SK-N-SH (cell line): Measurements from ENCODE around the gene ASCL3. TPM values are rescaled to one million over a fixed set of nuclear protein-coding genes. Genes with fewer than 3 reads are reported as not detected.

Experiments used
- CTCF ChIA-PET: fragments of 300-600, 350-600 bp; formaldehyde crosslinking; extraction: SDS; loops from one replicate; lab custom pipeline; 2021; lab: Yijun Ruan, JAX
- POLR2A ChIA-PET: fragments of 350-600 bp; sonication (Branson Sonifier 250); formaldehyde crosslinking; extraction: SDS; loops from one replicate; lab custom pipeline; 2020; ENCODE audit warnings: antibody characterized with exemption, inconsistent platforms; lab: Yijun Ruan, JAX
- DNase-seq: peaks from one replicate; pipeline ENCODE4 v3.0.0; 2012
- H2AFZ ChIP-seq: fragments of 200-600 bp; sonication (generic); 2 replicates; pipeline ENCODE4 v1.8.1; 2016; ENCODE audit warnings: antibody characterized with exemption, mild to moderate bottlenecking, low read depth
- H3F3A ChIP-seq: fragments of 200-600 bp; sonication (generic); replicated peaks from 2 replicates; pipeline ENCODE3; 2016; ENCODE audit warnings: antibody characterized with exemption, mild to moderate bottlenecking; ENCODE audit not compliant: insufficient read depth
- H3K27ac ChIP-seq, 2 experiments: fragments of 200-500 bp in 1 of 2; fragments of 200-600 bp in 1 of 2; sonication (Bioruptor generic) in 1 of 2; sonication (generic), shearing (Covaris generic) in 1 of 2; 2 replicates each; pipeline versions ENCODE4 v1.5.1 to v1.6.1; 2014 to 2016; ENCODE audit warnings: low read depth in 2 of 2, inconsistent platforms in 1 of 2, low read length in 1 of 2, mild to moderate bottlenecking in 1 of 2, mixed read lengths in 1 of 2
- H3K27me3 ChIP-seq: fragments of 200-600 bp; sonication (generic), shearing (Covaris generic); 2 replicates; pipeline ENCODE4 v1.6.1; 2016; ENCODE audit warnings: mixed run types; ENCODE audit not compliant: insufficient read depth
- H3K36me3 ChIP-seq, 2 experiments: fragments of 200-500 bp in 1 of 2; fragments of 200-600 bp in 1 of 2; sonication (Bioruptor generic) in 1 of 2; sonication (generic) in 1 of 2; replicated peaks in 1 of 2; 2 replicates each; pipeline versions ENCODE3 to v1.5.1; 2014 to 2016; ENCODE audit warnings: low read length in 1 of 2, mild to moderate bottlenecking in 1 of 2; ENCODE audit not compliant: insufficient read depth in 2 of 2, control insufficient read depth in 1 of 2
- H3K4me1 ChIP-seq, 2 experiments: fragments of 200-500 bp in 1 of 2; fragments of 200-600 bp in 1 of 2; sonication (Bioruptor generic) in 1 of 2; sonication (generic), shearing (Covaris generic) in 1 of 2; 2 replicates each; pipeline versions ENCODE4 v1.5.1 to v1.6.1; 2014 to 2016; ENCODE audit warnings: low read depth in 1 of 2, low read length in 1 of 2, mixed run types in 1 of 2; ENCODE audit not compliant: insufficient read depth in 2 of 2, control insufficient read depth in 1 of 2
- H3K4me2 ChIP-seq: fragments of 200-600 bp; sonication (generic), shearing (Covaris generic); 2 replicates; pipeline ENCODE4 v1.6.1; 2017; ENCODE audit warnings: mixed run types
- H3K4me3 ChIP-seq, 2 experiments: fragments of 200-500 bp in 1 of 2; fragments of 200-600 bp in 1 of 2; sonication (Bioruptor generic) in 1 of 2; sonication (generic), shearing (Covaris generic) in 1 of 2; 2 replicates each; pipeline versions ENCODE4 v1.5.1 to v1.8.1; 2014 to 2016; ENCODE audit warnings: low read depth in 2 of 2, inconsistent platforms in 1 of 2, low read length in 1 of 2, mild to moderate bottlenecking in 1 of 2, mixed read lengths in 1 of 2, moderate library complexity in 1 of 2
- H3K79me2 ChIP-seq: fragments of 200-600 bp; sonication (generic); 2 replicates; pipeline ENCODE4 v1.8.1; 2017; ENCODE audit warnings: mild to moderate bottlenecking; ENCODE audit not compliant: insufficient read depth
- H3K9ac ChIP-seq: fragments of 200-600 bp; sonication (generic); 2 replicates; pipeline ENCODE4 v1.6.1; 2017; ENCODE audit warnings: mixed run types
- H3K9me2 ChIP-seq: fragments of 200-600 bp; sonication (generic); 2 replicates; pipeline ENCODE4 v1.6.1; 2017; ENCODE audit warnings: mixed run types
- H3K9me3 ChIP-seq: fragments of 200-600 bp; sonication (generic); 2 replicates; pipeline ENCODE4 v1.6.1; 2017; ENCODE audit warnings: mixed run types, mild to moderate bottlenecking, moderate library complexity
- H4K20me1 ChIP-seq: fragments of 200-600 bp; sonication (generic); 2 replicates; pipeline ENCODE4 v1.6.1; 2017; ENCODE audit warnings: mild to moderate bottlenecking, mixed run types; ENCODE audit not compliant: insufficient read depth
- CHD2 ChIP-seq: fragments of 150-350 bp; IDR thresholded peaks from 2 replicates; pipeline ENCODE4 v1.6.1; 2018; ENCODE audit warnings: low read length; ENCODE audit not compliant: partially characterized antibody
- CTCF ChIP-seq: fragments of 200-600 bp; sonication (generic); IDR thresholded peaks from 2 replicates; pipeline ENCODE4 v1.6.1; 2017; ENCODE audit warnings: antibody characterized with exemption, mild to moderate bottlenecking, moderate library complexity
- ELF1 ChIP-seq: IDR thresholded peaks from 2 replicates; pipeline ENCODE4 v1.4.0; 2012
- EP300 ChIP-seq, 2 experiments: IDR thresholded peaks; 2 replicates each; pipeline versions ENCODE4 v1.4.0 to v1.6.1; 2012; ENCODE audit warnings: borderline replicate concordance in 1 of 2, low read depth in 1 of 2, low read length in 1 of 2
- EZH2phosphoT487 ChIP-seq: fragments of 200-600 bp; sonication (generic); IDR thresholded peaks from 2 replicates; pipeline ENCODE4 v1.6.1; 2017; ENCODE audit warnings: low read depth, mixed run types, mild to moderate bottlenecking, antibody characterized with exemption, moderate library complexity, borderline replicate concordance
- FOXJ3 ChIP-seq: sonication (generic); formaldehyde crosslinking; IDR thresholded peaks from 2 replicates; pipeline ENCODE4 v1.5.1; 2020; ENCODE audit warnings: mild to moderate bottlenecking, missing genetic modification reagents
- GATA2 ChIP-seq: sonication (generic); formaldehyde crosslinking; IDR thresholded peaks from 2 replicates; pipeline ENCODE4 v1.5.0; 2020; ENCODE audit warnings: mild to moderate bottlenecking, missing genetic modification reagents
- JUND ChIP-seq: IDR thresholded peaks from 2 replicates; pipeline ENCODE4 v1.4.0; 2012
- MAX ChIP-seq: IDR thresholded peaks from 2 replicates; pipeline ENCODE4 v1.4.0; 2012; ENCODE audit warnings: low read depth
- NFIC ChIP-seq: IDR thresholded peaks from 2 replicates; pipeline ENCODE4 v1.4.0; 2012; ENCODE audit warnings: borderline replicate concordance
- PBX3 ChIP-seq: IDR thresholded peaks from 2 replicates; pipeline ENCODE4; 2012
- POLR2AphosphoS5 ChIP-seq: IDR thresholded peaks from 2 replicates; pipeline ENCODE4 v1.6.1; 2012; ENCODE audit warnings: low read depth, low read length
- REST ChIP-seq: IDR thresholded peaks from 2 replicates; pipeline ENCODE4 v1.6.1; 2012; ENCODE audit warnings: mild to moderate bottlenecking, low read depth, low read length, moderate library complexity
- SIN3A ChIP-seq: IDR thresholded peaks from 2 replicates; pipeline ENCODE4 v1.6.1; 2012; ENCODE audit warnings: low read depth, mild to moderate bottlenecking, low read length, moderate library complexity, borderline replicate concordance
- TCF12 ChIP-seq: IDR thresholded peaks from 2 replicates; pipeline ENCODE4 v1.4.0; 2012
- TEAD4 ChIP-seq: IDR thresholded peaks from 2 replicates; pipeline ENCODE4 v1.4.0; 2012; ENCODE audit warnings: mild to moderate bottlenecking, borderline replicate concordance; ENCODE audit not compliant: insufficient read depth
- ZBTB33 ChIP-seq: IDR thresholded peaks from 2 replicates; pipeline ENCODE4 v1.4.0; 2012; ENCODE audit warnings: low read depth, borderline replicate concordance
- whole genome bisulfite sequencing: methylation state at CpG from one replicate; pipeline ENCODE4 v1.1.6; 2017; ENCODE audit warnings: low lambda C conversion rate; 5-methylcytosine and 5-hydroxymethylcytosine counted together
- polyA plus RNA-seq, 3 experiments: library from polyadenylated mRNA; depleted of rRNA; stranded (reverse); fragments of >200 nt; gene quantifications; 2 replicates each; pipeline ENCODE4 v1.2.3, GENCODE V29; 2012

ASCL3 gene
- polyA plus RNA-seq, 1 of the 3 experiments (the other 2 are of a cell fraction) = not detected

GRCh38 chr11:8917157-8917825 lies 25.5 kb downstream of the ASCL3 start:
- peak overlapping the region; percentile 40; the same call in 1 of the 2 replicates for H3K4me2 ChIP-seq
- H3K27me3 ChIP-seq = no peaks in the 10 kb centered on the region
- H3K4me1 ChIP-seq = peaks cover 16 to 20% of the 10 kb centered on the region in 2 experiments
- H3K27ac ChIP-seq = peak overlapping the region; percentile 61 to 74
- H3F3A ChIP-seq = peaks cover 29% of the 10 kb centered on the region
- H3K36me3 ChIP-seq = peaks cover 54 to 60% of the 10 kb centered on the region in 2 experiments
- H3K4me3 ChIP-seq = no peak overlapping the region
- ChIA-PET CTCF (interaction anchor here (2.7 kb wide), 1 partner anchor 42 kb away, joined by 10 read pairs; no protein-coding TSS in a partner anchor), POLR2A (no interaction called here)
- H3K9me2 ChIP-seq = no peaks in the 10 kb centered on the region
- no peak overlapping the region for H2AFZ ChIP-seq
- DNase-seq = no peak
- H4K20me1 ChIP-seq = peaks cover 5% of the 10 kb centered on the region; the same call in 1 of the 2 replicates
- 48% methylated on average over 5 of the region's 5 CpGs for WGBS
- peaks cover 33% of the 10 kb centered on the region for H3K79me2 ChIP-seq
- no peaks in the 10 kb centered on the region for H3K9me3 ChIP-seq
- no peak for TF ChIP-seq CHD2
- TF ChIP-seq NFIC = peak; percentile 89
- peak; percentile 27 for TF ChIP-seq ELF1
- TF ChIP-seq SIN3A = peak; percentile 34; the same call in 1 of the 2 replicates
- TF ChIP-seq EP300 (IDR thresholded peaks at IDR 0.05; ENCODE audit: borderline replicate concordance in 1 of 2, low read depth in 1 of 2, low read length in 1 of 2) = peak in 1 of 2 experiments; percentile 57; a peak in 1 of 4 replicates
- TF ChIP-seq POLR2AphosphoS5 = no peak
- 0 out of 2 replicates have a peak, but pooled peaks have one; percentile 15 for TF ChIP-seq CTCF
- peak; percentile 80 for TF ChIP-seq PBX3
- TF ChIP-seq JUND = peak; percentile 47; the same call in 1 of the 2 replicates
- TF ChIP-seq GATA2 (CRISPR knock-in tag) = no peak
- TF ChIP-seq MAX = peak; percentile 69; the same call in 1 of the 2 replicates
- no peak for TF ChIP-seq FOXJ3
- no peak for TF ChIP-seq EZH2phosphoT487
- peak; percentile 97 for TF ChIP-seq TEAD4
- TF ChIP-seq ZBTB33 = no peak
- TF ChIP-seq REST = no peak
- peak; percentile 95 for TF ChIP-seq TCF12
- H3K9ac ChIP-seq = no peak overlapping the region; the same call in 1 of the 2 replicates
